ENCODE data around the gene MCRS1.

Gene MCRS1

GRCh38 chr12:49557917-49558215 lies 10.1 kb downstream of the MCRS1 start:
- Histone ChIP-seq H3K4me3 (ENCODE audit: insufficient read length, low read depth) (no peak overlapping the region), H3K4me1 (ENCODE audit: insufficient read depth, insufficient read length) (no peaks in the 10 kb centered on the region), H3K36me3 (ENCODE audit: insufficient read depth, insufficient read length, low read length) (peaks cover 75% of the 10 kb centered on the region), H3K9ac (ENCODE audit: insufficient read length, low read depth) (no peak overlapping the region), H3K27me3 (ENCODE audit: insufficient read depth, insufficient read length) (no peaks in the 10 kb centered on the region), H3K9me3 (ENCODE audit: insufficient read depth, low read length) (no peaks in the 10 kb centered on the region)
- no peak for DNase-seq (ENCODE audit: low read depth, low spot score)
- no peak for TF ChIP-seq YY1 (IDR thresholded peaks at IDR 0.05; ENCODE audit: insufficient read depth, insufficient read length)
- TF ChIP-seq SUZ12 (IDR thresholded peaks at IDR 0.05; ENCODE audit: extremely low read depth, insufficient read depth, insufficient read length) = no peak
- no peak for TF ChIP-seq ZNF274 (IDR thresholded peaks at IDR 0.05; ENCODE audit: low read depth, low read length)

GRCh38 chr12:49557187-49557916 lies 10.6 kb downstream of the MCRS1 start:
- H3K4me1 ChIP-seq (ENCODE audit: insufficient read depth, insufficient read length) = no peaks in the 10 kb centered on the region
- H3K4me3 ChIP-seq (ENCODE audit: insufficient read length, low read depth) = no peak overlapping the region
- no peak for DNase-seq (ENCODE audit: low read depth, low spot score)
- peaks cover 70% of the 10 kb centered on the region for H3K36me3 ChIP-seq (ENCODE audit: insufficient read depth, insufficient read length, low read length)
- no peaks in the 10 kb centered on the region for H3K9me3 ChIP-seq (ENCODE audit: insufficient read depth, low read length)
- no peak for TF ChIP-seq SUZ12 (IDR thresholded peaks at IDR 0.05; ENCODE audit: extremely low read depth, insufficient read depth, insufficient read length)
- TF ChIP-seq YY1 (IDR thresholded peaks at IDR 0.05; ENCODE audit: insufficient read depth, insufficient read length) = no peak
- H3K9ac ChIP-seq (ENCODE audit: insufficient read length, low read depth) = no peak overlapping the region
- H3K27me3 ChIP-seq (ENCODE audit: insufficient read depth, insufficient read length) = no peaks in the 10 kb centered on the region

GRCh38 chr12:49556391-49557186 lies 11.4 kb downstream of the MCRS1 start:
- no peaks in the 10 kb centered on the region for H3K4me1 ChIP-seq (ENCODE audit: insufficient read depth, insufficient read length)
- no peaks in the 10 kb centered on the region for H3K27me3 ChIP-seq (ENCODE audit: insufficient read depth, insufficient read length)
- no peaks in the 10 kb centered on the region for H3K9me3 ChIP-seq (ENCODE audit: insufficient read depth, low read length)
- DNase-seq (ENCODE audit: low read depth, low spot score) = no peak
- TF ChIP-seq YY1 (IDR thresholded peaks at IDR 0.05; ENCODE audit: insufficient read depth, insufficient read length) (no peak), ZNF274 (IDR thresholded peaks at IDR 0.05; ENCODE audit: low read depth, low read length) (no peak), SUZ12 (IDR thresholded peaks at IDR 0.05; ENCODE audit: extremely low read depth, insufficient read depth, insufficient read length) (no peak)
- H3K36me3 ChIP-seq (ENCODE audit: insufficient read depth, insufficient read length, low read length) = peaks cover 63% of the 10 kb centered on the region
- no peak overlapping the region for H3K9ac ChIP-seq (ENCODE audit: insufficient read length, low read depth)
- no peak overlapping the region for H3K4me3 ChIP-seq (ENCODE audit: insufficient read length, low read depth)

GRCh38 chr12:49555631-49556390 lies 12.1 kb downstream of the MCRS1 start:
- Histone ChIP-seq H3K36me3 (ENCODE audit: insufficient read depth, insufficient read length, low read length) (peaks cover 55% of the 10 kb centered on the region), H3K9ac (ENCODE audit: insufficient read length, low read depth) (no peak overlapping the region), H3K27me3 (ENCODE audit: insufficient read depth, insufficient read length) (no peaks in the 10 kb centered on the region), H3K4me1 (ENCODE audit: insufficient read depth, insufficient read length) (no peaks in the 10 kb centered on the region), H3K4me3 (ENCODE audit: insufficient read length, low read depth) (no peak overlapping the region), H3K9me3 (ENCODE audit: insufficient read depth, low read length) (no peaks in the 10 kb centered on the region)
- DNase-seq (ENCODE audit: low read depth, low spot score) = no peak
- no peak for TF ChIP-seq SUZ12 (IDR thresholded peaks at IDR 0.05; ENCODE audit: extremely low read depth, insufficient read depth, insufficient read length)
- no peak for TF ChIP-seq YY1 (IDR thresholded peaks at IDR 0.05; ENCODE audit: insufficient read depth, insufficient read length)
- no peak for TF ChIP-seq ZNF274 (IDR thresholded peaks at IDR 0.05; ENCODE audit: low read depth, low read length)

GRCh38 chr12:49554266-49554665 lies 13.7 kb downstream of the MCRS1 start:
- DNase-seq (ENCODE audit: low read depth, low spot score) = no peak
- TF ChIP-seq SUZ12 (IDR thresholded peaks at IDR 0.05; ENCODE audit: extremely low read depth, insufficient read depth, insufficient read length) = no peak
- no peak for TF ChIP-seq YY1 (IDR thresholded peaks at IDR 0.05; ENCODE audit: insufficient read depth, insufficient read length)
- no peak for TF ChIP-seq ZNF274 (IDR thresholded peaks at IDR 0.05; ENCODE audit: low read depth, low read length)
- Histone ChIP-seq H3K4me1 (ENCODE audit: insufficient read depth, insufficient read length) (peaks cover 2% of the 10 kb centered on the region), H3K9ac (ENCODE audit: insufficient read length, low read depth) (peak overlapping the region; percentile 21), H3K9me3 (ENCODE audit: insufficient read depth, low read length) (no peaks in the 10 kb centered on the region), H3K27me3 (ENCODE audit: insufficient read depth, insufficient read length) (no peaks in the 10 kb centered on the region), H3K4me3 (ENCODE audit: insufficient read length, low read depth) (no peak overlapping the region), H3K36me3 (ENCODE audit: insufficient read depth, insufficient read length, low read length) (peaks cover 39% of the 10 kb centered on the region)

GRCh38 chr12:49553512-49554088 lies 14.3 kb downstream of the MCRS1 start:
- Histone ChIP-seq H3K9me3 (ENCODE audit: insufficient read depth, low read length) (no peaks in the 10 kb centered on the region), H3K27me3 (ENCODE audit: insufficient read depth, insufficient read length) (no peaks in the 10 kb centered on the region), H3K4me1 (ENCODE audit: insufficient read depth, insufficient read length) (peaks cover 4% of the 10 kb centered on the region), H3K4me3 (ENCODE audit: insufficient read length, low read depth) (no peak overlapping the region), H3K9ac (ENCODE audit: insufficient read length, low read depth) (no peak overlapping the region), H3K36me3 (ENCODE audit: insufficient read depth, insufficient read length, low read length) (peaks cover 33% of the 10 kb centered on the region)
- no peak for TF ChIP-seq YY1 (IDR thresholded peaks at IDR 0.05; ENCODE audit: insufficient read depth, insufficient read length)
- TF ChIP-seq SUZ12 (IDR thresholded peaks at IDR 0.05; ENCODE audit: extremely low read depth, insufficient read depth, insufficient read length) = no peak
- no peak for TF ChIP-seq ZNF274 (IDR thresholded peaks at IDR 0.05; ENCODE audit: low read depth, low read length)
- DNase-seq (ENCODE audit: low read depth, low spot score) = peak; percentile 54

Data from NT2/D1 (cell line).